NCI-H446 treated with DMSO at 0.1 percent for 48 hours (cell line): ENCODE results near the gene PRDM5.
A peak's percentile ranks its signal among the peaks of the same experiment; 100 is the strongest.

Experiments
- DNase-seq: peaks from one replicate; lab custom pipeline; 2025; lab: John Stamatoyannopoulos, UW

The PRDM5 gene

GRCh38 chr4:120855307-120856001, 67.1 kb downstream of the PRDM5 start:
- DNase-seq = no peak

GRCh38 chr4:120853161-120853935, 69.2 kb downstream of the PRDM5 start:
- DNase-seq = peak; percentile 61

- no peak for DNase-seq
Observed at GRCh38 chr4:120850018-120850599, 72.4 kb downstream of the PRDM5 start.

- DNase-seq = no peak
Observed at GRCh38 chr4:120847019-120847582, 75.4 kb downstream of the PRDM5 start.

GRCh38 chr4:120844528-120844921, 78.0 kb downstream of the PRDM5 start:
- DNase-seq = no peak

GRCh38 chr4:120843849-120844527, 78.5 kb downstream of the PRDM5 start:
- DNase-seq = no peak

- no peak for DNase-seq
Observed at GRCh38 chr4:120842031-120842430, 80.5 kb downstream of the PRDM5 start.

- DNase-seq = no peak
Observed at GRCh38 chr4:120841580-120841979, 80.9 kb downstream of the PRDM5 start.

- no peak for DNase-seq
Observed at GRCh38 chr4:120839974-120840751, 82.4 kb downstream of the PRDM5 start.

- DNase-seq = no peak
Observed at GRCh38 chr4:120839334-120839973, 83.1 kb downstream of the PRDM5 start.

GRCh38 chr4:120838784-120839183, 83.7 kb downstream of the PRDM5 start:
- no peak for DNase-seq

GRCh38 chr4:120837656-120838055, 84.9 kb downstream of the PRDM5 start:
- no peak for DNase-seq

GRCh38 chr4:120835342-120835741, 87.2 kb downstream of the PRDM5 start:
- DNase-seq = no peak

- no peak for DNase-seq
Observed at GRCh38 chr4:120830204-120830603, 92.3 kb downstream of the PRDM5 start.

GRCh38 chr4:120829113-120829831, 93.3 kb downstream of the PRDM5 start:
- DNase-seq = no peak

- DNase-seq = no peak
Observed at GRCh38 chr4:120826853-120827252, 95.7 kb downstream of the PRDM5 start.

GRCh38 chr4:120826449-120826848, 96.1 kb downstream of the PRDM5 start:
- no peak for DNase-seq

- DNase-seq = no peak
Observed at GRCh38 chr4:120824946-120825345, 97.6 kb downstream of the PRDM5 start.

- no peak for DNase-seq
Observed at GRCh38 chr4:120821977-120822376, 100.5 kb downstream of the PRDM5 start.

GRCh38 chr4:120821029-120821428, 101.5 kb downstream of the PRDM5 start:
- DNase-seq = no peak
